SU-DHL-6 (cell line): ENCODE data around the gene CCDC39.

ENCODE experiments used
- EZH2phosphoT487 ChIP-seq: fragments of 200-600 bp; sonication (generic), shearing (Covaris generic); conservative IDR thresholded peaks from 2 replicates; pipeline ENCODE4 v1.6.1; 2018; ENCODE audit warnings: mild to moderate bottlenecking, antibody characterized with exemption, low read length, moderate library complexity, mixed read lengths
- TF ChIP-seq, protein P1 (sequence below): fragments of 200-600 bp; sonication (generic); IDR thresholded peaks from one replicate; pipeline ENCODE4 v1.5.1; 2017; ENCODE audit warnings: antibody characterized with exemption, mild to moderate bottlenecking, low read length, moderate library complexity; ENCODE audit not compliant: insufficient read depth, poor library complexity, severe bottlenecking

DNA sequence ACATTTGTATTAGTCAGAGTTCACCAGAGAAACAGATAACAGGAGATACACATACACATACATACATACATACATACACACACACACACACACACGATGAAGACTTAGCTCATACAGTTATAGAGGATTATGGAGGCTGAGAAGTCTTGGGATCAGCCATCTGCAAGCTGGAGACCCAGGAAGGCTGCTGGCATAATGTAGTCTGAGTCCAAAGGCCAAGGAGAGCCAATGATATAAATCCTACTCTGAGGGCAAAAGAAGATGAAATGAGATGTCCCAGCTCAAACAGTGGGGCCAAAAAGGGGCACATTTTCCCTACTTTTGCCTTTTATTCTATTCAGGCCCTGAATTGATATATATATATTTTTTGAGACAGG is 83.7 kb downstream of the CCDC39 start:
- TF ChIP-seq, protein P1, sequence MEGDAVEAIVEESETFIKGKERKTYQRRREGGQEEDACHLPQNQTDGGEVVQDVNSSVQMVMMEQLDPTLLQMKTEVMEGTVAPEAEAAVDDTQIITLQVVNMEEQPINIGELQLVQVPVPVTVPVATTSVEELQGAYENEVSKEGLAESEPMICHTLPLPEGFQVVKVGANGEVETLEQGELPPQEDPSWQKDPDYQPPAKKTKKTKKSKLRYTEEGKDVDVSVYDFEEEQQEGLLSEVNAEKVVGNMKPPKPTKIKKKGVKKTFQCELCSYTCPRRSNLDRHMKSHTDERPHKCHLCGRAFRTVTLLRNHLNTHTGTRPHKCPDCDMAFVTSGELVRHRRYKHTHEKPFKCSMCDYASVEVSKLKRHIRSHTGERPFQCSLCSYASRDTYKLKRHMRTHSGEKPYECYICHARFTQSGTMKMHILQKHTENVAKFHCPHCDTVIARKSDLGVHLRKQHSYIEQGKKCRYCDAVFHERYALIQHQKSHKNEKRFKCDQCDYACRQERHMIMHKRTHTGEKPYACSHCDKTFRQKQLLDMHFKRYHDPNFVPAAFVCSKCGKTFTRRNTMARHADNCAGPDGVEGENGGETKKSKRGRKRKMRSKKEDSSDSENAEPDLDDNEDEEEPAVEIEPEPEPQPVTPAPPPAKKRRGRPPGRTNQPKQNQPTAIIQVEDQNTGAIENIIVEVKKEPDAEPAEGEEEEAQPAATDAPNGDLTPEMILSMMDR = no peak
- no peak for TF ChIP-seq EZH2phosphoT487
